Activated T-helper 1 cell treated with anti-CD3 and anti-CD28 coated beads, Interleukin-12 subunit alpha, Interleukin-12 subunit beta, Interleukin-2, Interleukin-4 antibody, amounts not matched to agents 30 ng/mL and 10 ng/mL and 1 ng/mL, durations not matched to agents 14 hours and 24 hours and 36 hours (primary cell): ENCODE results near the gene ZNF132. TPM values are rescaled to one million over a fixed set of nuclear protein-coding genes. Genes with fewer than 3 reads are reported as not detected.
A peak's percentile ranks its signal among the peaks of the same experiment; 100 is the strongest.
"Not testable (repeated sequence)": the region's sequence is repeated elsewhere in the genome, so short reads cannot be mapped to it uniquely, and the experiment has no call there.

ENCODE experiments used
- DNase-seq: peaks from one replicate; pipeline ENCODE4 v3.0.0; 2021; ENCODE audit warnings: low spot score
- H3K27ac Mint-ChIP-seq: one replicate; pipeline ENCODE4 v1.8.0; 2021; ENCODE audit warnings: mild to moderate bottlenecking, mixed read lengths
- H3K27me3 Mint-ChIP-seq: one replicate; pipeline ENCODE4 v1.8.0; 2022; ENCODE audit warnings: mild to moderate bottlenecking, moderate library complexity, mixed read lengths; ENCODE audit not compliant: insufficient read depth
- H3K36me3 Mint-ChIP-seq: one replicate; pipeline ENCODE4 v1.8.0; 2021; ENCODE audit warnings: low read depth, mixed read lengths
- H3K4me1 Mint-ChIP-seq: one replicate; pipeline ENCODE4 v1.8.0; 2021; ENCODE audit warnings: low read depth, mixed read lengths
- H3K4me3 Mint-ChIP-seq: one replicate; pipeline ENCODE4 v1.8.0; 2021; ENCODE audit warnings: mild to moderate bottlenecking, moderate library complexity, mixed read lengths
- H3K9me3 Mint-ChIP-seq: one replicate; pipeline ENCODE4 v1.8.0; 2021; ENCODE audit warnings: mixed read lengths
- intact Hi-C: fragments of 100-400 bp; cut with micrococcal nuclease; formaldehyde crosslinking; loops from one replicate; pipeline ENCODE4 v1.15.1; 2024
- total RNA-seq: library from RNA; stranded (reverse); gene quantifications from 2 replicates; pipeline ENCODE4 v1.2.3, GENCODE V29; 2022

Gene ZNF132
- total RNA-seq, 1 donor from 2014 or later, result 3.4 TPM

- Mint-ChIP-seq H3K27ac (peak overlapping the region; percentile 67), H3K36me3 (peaks cover 5% of the 10 kb centered on the region), H3K27me3 (no peaks in the 10 kb centered on the region), H3K9me3 (no peaks in the 10 kb centered on the region), H3K4me3 (peak overlapping the region; percentile 84), H3K4me1 (peaks cover 30% of the 10 kb centered on the region)
- intact Hi-C loops, result loop anchor here (2.0 kb wide), 2 partner anchors 46 to 594 kb away; partner anchors contain the start of genes ZNF497 and ZNF552
- no peak for DNase-seq
Observed at GRCh38 chr19:58409010-58409790, 30.8 kb downstream of the ZNF132 start.

- Mint-ChIP-seq H3K9me3 (no peaks in the 10 kb centered on the region), H3K27me3 (no peaks in the 10 kb centered on the region), H3K27ac (peak within 1 kb of the TSS; percentile 98), H3K4me1 (peaks cover 35% of the 10 kb centered on the region), H3K36me3 (peaks cover 5% of the 10 kb centered on the region), H3K4me3 (peak within 1 kb of the TSS; percentile 84)
- intact Hi-C loops, result loop anchor here (1.0 to 2.0 kb wide), 12 partner anchors 32 to 594 kb away; partner anchors contain the start of genes ERVK3-1, UBE2M, ZNF132 and ZNF274
- DNase-seq, result peak; percentile 90
Observed at GRCh38 chr19:58408152-58409009, 31.6 kb downstream of the ZNF132 start, which contains the start of gene ZNF584. TSS of gene ZNF584 (plus strand) at chr19:58408649. CDS start at chr19:58409148, 499 bp downstream.

GRCh38 chr19:58407658-58408151, 32.2 kb downstream of the ZNF132 start:
- peaks cover 35% of the 10 kb centered on the region for H3K4me1 Mint-ChIP-seq
- intact Hi-C loops, result loop anchor here (1.0 to 2.0 kb wide), 12 partner anchors 33 to 593 kb away; partner anchors contain the start of genes ERVK3-1, UBE2M, ZNF132 and ZNF274
- peak overlapping the region; percentile 98 for H3K27ac Mint-ChIP-seq
- peaks cover 3% of the 10 kb centered on the region for H3K36me3 Mint-ChIP-seq
- peak overlapping the region; percentile 84 for H3K4me3 Mint-ChIP-seq
- H3K27me3 Mint-ChIP-seq, result no peaks in the 10 kb centered on the region
- no peaks in the 10 kb centered on the region for H3K9me3 Mint-ChIP-seq
- DNase-seq, result no peak

- intact Hi-C loops, result no loop called here
- Mint-ChIP-seq H3K36me3 (peaks cover 3% of the 10 kb centered on the region), H3K4me3 (peak overlapping the region; percentile 84), H3K27ac (peak overlapping the region; percentile 98), H3K4me1 (peaks cover 35% of the 10 kb centered on the region), H3K27me3 (no peaks in the 10 kb centered on the region), H3K9me3 (no peaks in the 10 kb centered on the region)
- no peak for DNase-seq
Observed at GRCh38 chr19:58406818-58407657, 32.9 kb downstream of the ZNF132 start.

GRCh38 chr19:58403920-58404478, 36.0 kb downstream of the ZNF132 start:
- DNase-seq, H3K4me3 Mint-ChIP-seq, H3K27me3 Mint-ChIP-seq, H3K36me3 Mint-ChIP-seq, H3K9me3 Mint-ChIP-seq, intact Hi-C loops, H3K27ac Mint-ChIP-seq: not testable (repeated sequence)
- peaks cover 40% of the 10 kb centered on the region for H3K4me1 Mint-ChIP-seq

GRCh38 chr19:58401840-58402421, 38.0 kb downstream of the ZNF132 start:
- H3K4me1 Mint-ChIP-seq, result peaks cover 29% of the 10 kb centered on the region
- peaks cover 3% of the 10 kb centered on the region for H3K36me3 Mint-ChIP-seq
- no peaks in the 10 kb centered on the region for H3K9me3 Mint-ChIP-seq
- no peak overlapping the region for H3K27ac Mint-ChIP-seq
- peak overlapping the region; percentile 86 for H3K4me3 Mint-ChIP-seq
- intact Hi-C loops, result loop anchor here (1.0 to 2.0 kb wide), 15 partner anchors 15 to 991 kb away; partner anchors contain the start of genes MZF1, RPS5, ZNF132 and ZNF17
- H3K27me3 Mint-ChIP-seq, result peaks cover 4% of the 10 kb centered on the region
- DNase-seq, result no peak

GRCh38 chr19:58400916-58401839, 38.8 kb downstream of the ZNF132 start:
- peaks cover 24% of the 10 kb centered on the region for H3K4me1 Mint-ChIP-seq
- peak overlapping the region; percentile 86 for H3K4me3 Mint-ChIP-seq

GRCh38 chr19:58400316-58400915, 39.5 kb downstream of the ZNF132 start:
- Mint-ChIP-seq H3K9me3 (no peaks in the 10 kb centered on the region), H3K27ac (peak overlapping the region; percentile 7)
- intact Hi-C loops, result loop anchor here (2.0 kb wide), 1 partner anchor 990 kb away; the partner anchor contains the start of gene ZNF17

More at GRCh38 chr19:58400916-58401839, 38.8 kb downstream of the ZNF132 start:
- intact Hi-C loops, result loop anchor here (1.0 to 2.0 kb wide), 15 partner anchors 14 to 990 kb away; partner anchors contain the start of genes MZF1, RPS5, ZNF132 and ZNF17
- Mint-ChIP-seq H3K36me3 (no peaks in the 10 kb centered on the region), H3K9me3 (no peaks in the 10 kb centered on the region), H3K27ac (peak overlapping the region; percentile 88), H3K27me3 (peaks cover 5% of the 10 kb centered on the region)
- peak; percentile 99 for DNase-seq

GRCh38 chr19:58399903-58400302, 40.0 kb downstream of the ZNF132 start:
- Mint-ChIP-seq H3K9me3 (no peaks in the 10 kb centered on the region), H3K36me3 (peaks cover 4% of the 10 kb centered on the region), H3K4me1 (peaks cover 27% of the 10 kb centered on the region), H3K27ac (no peak overlapping the region), H3K4me3 (peak overlapping the region; percentile 13), H3K27me3 (peaks cover 5% of the 10 kb centered on the region)
- no peak for DNase-seq
- intact Hi-C loops, result loop anchor here (2.0 kb wide), 1 partner anchor 989 kb away; the partner anchor contains the start of gene ZNF17

More at GRCh38 chr19:58400316-58400915, 39.5 kb downstream of the ZNF132 start:
- Mint-ChIP-seq H3K4me1 (peaks cover 24% of the 10 kb centered on the region), H3K27me3 (peaks cover 5% of the 10 kb centered on the region), H3K4me3 (peak overlapping the region; percentile 86), H3K36me3 (peaks cover 3% of the 10 kb centered on the region)
- DNase-seq, result no peak

- DNase-seq, result no peak
- peaks cover 17% of the 10 kb centered on the region for H3K36me3 Mint-ChIP-seq
Observed at GRCh38 chr19:58398545-58398944, 41.4 kb downstream of the ZNF132 start.

More at GRCh38 chr19:58398545-58398944, 41.4 kb downstream of the ZNF132 start:
- H3K4me1 Mint-ChIP-seq, result peaks cover 29% of the 10 kb centered on the region
- no peaks in the 10 kb centered on the region for H3K9me3 Mint-ChIP-seq
- H3K27ac Mint-ChIP-seq, result no peak overlapping the region
- intact Hi-C loops, result no loop called here
- peaks cover 5% of the 10 kb centered on the region for H3K27me3 Mint-ChIP-seq
- H3K4me3 Mint-ChIP-seq, result no peak overlapping the region
